Activated CD4-positive, alpha-beta T cell treated with anti-CD3 and anti-CD28 coated beads, Interleukin-10, Interleukin-2, amounts not matched to agents 100 ng/mL and 50 ng/mL, durations not matched to agents 16 hours and 8 hours (primary cell): ENCODE data around the gene NYAP1.
A peak's percentile ranks its signal among the peaks of the same experiment; 100 is the strongest.
"Not testable (repeated sequence)": the region's sequence is repeated elsewhere in the genome, so short reads cannot be mapped to it uniquely, and the experiment has no call there.

Experiments
- DNase-seq: peaks from one replicate; pipeline ENCODE4 v3.0.0-alpha.2; 2020

NYAP1 gene

GRCh38 chr7:100483722-100484672, at the start of gene NYAP1:
Gene NYAP1 (plus strand): TSS chr7:100483927. CDS start chr7:100485312, 1,385 bp downstream.
- DNase-seq = peak; percentile 36

GRCh38 chr7:100434297-100435144, 49.2 kb upstream of the NYAP1 start:
- no peak for DNase-seq

GRCh38 chr7:100435401-100436304, 48.1 kb upstream of the NYAP1 start:
- DNase-seq = peak; percentile 59

- no peak for DNase-seq
These were observed 46.3 kb upstream of the NYAP1 start for GRCh38 chr7:100437150-100438100.

DNA sequence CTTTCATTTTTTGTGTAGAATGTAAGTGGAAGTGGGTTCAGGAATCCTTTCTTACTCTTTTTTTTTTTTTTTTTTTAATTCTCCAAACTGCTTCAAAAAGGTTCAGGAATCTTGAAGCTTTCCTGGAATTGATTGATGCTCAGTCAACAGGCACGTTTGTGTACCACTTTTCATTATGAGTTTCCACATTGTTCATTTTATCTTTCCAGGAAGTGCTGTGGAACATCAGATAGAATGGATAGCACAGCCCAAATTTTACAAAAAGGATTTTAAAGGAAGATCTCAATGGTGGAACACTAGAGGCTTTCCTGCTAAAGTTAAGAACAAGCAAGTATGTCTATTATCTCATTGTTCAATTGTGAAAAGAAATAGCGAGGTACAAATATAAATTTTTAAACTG, 45.6 kb upstream of the NYAP1 start:
- no peak for DNase-seq

GRCh38 chr7:100438731-100439130, 45.0 kb upstream of the NYAP1 start:
- DNase-seq = not testable (repeated sequence)

GRCh38 chr7:100439244-100439643, 44.5 kb upstream of the NYAP1 start:
- not testable (repeated sequence) for DNase-seq

- DNase-seq = no peak
These were observed 41.8 kb upstream of the NYAP1 start for GRCh38 chr7:100441641-100442535.

DNA sequence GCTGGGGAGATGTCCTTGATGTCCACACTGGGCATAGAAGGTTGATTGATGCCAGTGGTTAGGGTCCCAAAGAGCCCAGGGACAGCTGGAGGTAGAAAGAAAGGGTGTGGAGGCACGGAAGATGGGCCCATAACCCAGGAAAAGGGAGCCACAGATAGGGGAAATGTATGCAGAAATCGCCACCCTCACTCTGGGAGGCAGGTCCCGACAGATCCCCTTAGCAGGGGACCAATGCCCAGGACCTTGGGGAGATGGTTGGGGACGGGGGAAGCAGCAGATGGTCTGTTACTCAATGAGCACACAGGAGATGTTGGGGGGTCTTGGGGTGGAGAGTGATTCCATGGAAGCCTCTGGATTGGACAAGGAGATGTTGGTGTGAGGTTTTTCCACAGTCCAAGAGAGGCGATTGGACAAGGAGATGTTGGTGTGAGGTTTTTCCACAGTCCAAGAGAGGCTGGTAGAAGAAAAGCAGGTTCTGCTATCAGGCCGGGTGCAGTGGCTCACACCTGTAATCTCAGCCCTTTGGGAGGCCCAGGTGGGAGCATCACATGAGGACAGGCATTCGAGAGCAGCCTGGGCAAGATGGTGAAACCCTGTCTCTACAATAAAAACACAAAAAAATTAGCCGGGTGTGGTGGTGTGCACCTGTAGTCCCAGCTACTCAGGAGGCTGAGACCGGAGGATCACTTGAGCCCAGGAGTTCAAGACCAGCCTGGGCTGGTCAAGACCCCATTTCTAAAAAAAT, 40.5 kb upstream of the NYAP1 start:
- no peak for DNase-seq

DNA sequence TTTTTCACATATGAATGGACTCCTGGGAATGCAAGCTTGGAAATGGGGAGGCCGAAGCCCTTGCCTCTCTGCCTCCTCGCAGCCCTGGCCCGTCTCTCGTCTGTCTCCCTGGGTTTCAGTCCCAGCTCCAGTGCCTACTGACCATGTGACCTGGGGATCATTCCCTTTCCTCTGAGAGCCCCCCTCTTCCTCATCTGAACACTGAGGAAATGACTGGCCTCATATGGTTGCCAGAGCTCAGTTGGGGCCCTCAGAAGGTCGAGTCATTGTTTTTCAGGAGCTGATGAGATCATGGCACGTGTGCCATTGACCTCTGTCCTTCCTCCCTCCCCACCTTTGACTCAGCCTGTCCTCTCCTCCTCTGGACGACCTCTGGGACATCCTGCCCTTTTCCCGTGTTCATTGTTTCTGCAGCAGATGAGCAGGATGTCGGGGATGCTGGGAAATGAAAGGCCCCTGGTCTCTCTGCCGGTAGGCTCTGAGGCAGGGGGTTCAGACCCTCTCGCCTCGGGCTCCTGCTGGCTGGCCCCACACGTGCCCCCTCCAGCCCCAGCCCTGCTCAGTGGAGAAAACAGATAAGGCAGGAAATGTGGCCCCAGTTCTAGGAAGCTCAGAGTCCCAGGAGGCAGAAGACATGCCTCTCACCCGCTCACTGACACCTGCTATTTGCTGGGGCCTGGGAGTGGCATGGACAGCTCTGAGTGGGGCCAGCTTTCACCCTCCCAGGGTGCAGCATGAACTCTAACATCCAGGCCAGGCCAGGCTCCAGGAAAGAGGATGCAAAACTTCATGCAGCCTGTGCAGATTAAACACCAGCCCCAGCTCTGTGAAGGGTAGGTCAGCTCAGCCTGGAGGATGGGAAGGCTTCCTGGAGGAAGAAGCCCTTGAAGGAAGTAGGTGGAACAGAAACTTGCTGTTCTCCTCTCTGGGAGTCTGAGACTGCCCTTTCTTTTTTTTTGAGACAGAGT, 39.1 kb upstream of the NYAP1 start:
- DNase-seq = no peak

DNA sequence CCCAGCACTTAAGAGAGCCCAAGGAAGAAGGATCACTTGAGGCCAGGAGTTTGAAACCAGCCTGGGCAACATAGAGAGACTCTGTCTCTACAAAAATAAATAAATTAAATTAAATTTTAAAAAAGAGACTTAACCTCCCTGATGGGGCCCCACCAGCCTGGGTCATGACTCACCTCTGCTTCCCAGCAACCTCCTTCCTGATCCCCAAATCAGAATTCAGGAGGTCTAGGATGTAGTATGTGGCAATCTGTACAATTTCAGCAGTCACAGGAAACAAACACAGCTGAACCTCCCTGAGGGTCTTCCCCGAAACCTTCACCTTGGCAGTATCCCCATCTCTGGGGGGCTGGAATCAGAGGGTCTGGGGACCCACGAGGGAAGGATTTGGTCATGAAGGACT, 37.7 kb upstream of the NYAP1 start:
- no peak for DNase-seq

DNA sequence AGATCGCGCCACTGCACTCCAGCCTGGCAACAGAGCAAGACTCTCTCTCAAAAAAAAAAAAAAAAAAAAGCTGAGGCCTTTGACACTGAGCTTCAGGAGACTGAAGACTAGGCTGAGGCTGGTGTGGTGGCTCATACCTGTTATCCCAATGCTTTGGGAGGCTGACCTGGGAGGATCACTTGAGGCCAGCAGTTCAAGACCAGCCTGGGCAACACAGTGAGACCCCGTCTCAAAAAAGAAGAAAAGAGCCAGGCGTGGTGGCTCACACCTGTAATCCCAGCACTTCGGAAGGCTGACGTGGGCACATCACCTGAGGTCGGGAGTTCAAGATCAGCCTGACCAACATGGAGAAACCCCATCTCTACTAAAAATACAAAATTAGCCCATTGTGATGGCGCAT, 36.4 kb upstream of the NYAP1 start:
- not testable (repeated sequence) for DNase-seq

- no peak for DNase-seq
These were observed 34.4 kb upstream of the NYAP1 start for GRCh38 chr7:100449190-100449795.

DNA sequence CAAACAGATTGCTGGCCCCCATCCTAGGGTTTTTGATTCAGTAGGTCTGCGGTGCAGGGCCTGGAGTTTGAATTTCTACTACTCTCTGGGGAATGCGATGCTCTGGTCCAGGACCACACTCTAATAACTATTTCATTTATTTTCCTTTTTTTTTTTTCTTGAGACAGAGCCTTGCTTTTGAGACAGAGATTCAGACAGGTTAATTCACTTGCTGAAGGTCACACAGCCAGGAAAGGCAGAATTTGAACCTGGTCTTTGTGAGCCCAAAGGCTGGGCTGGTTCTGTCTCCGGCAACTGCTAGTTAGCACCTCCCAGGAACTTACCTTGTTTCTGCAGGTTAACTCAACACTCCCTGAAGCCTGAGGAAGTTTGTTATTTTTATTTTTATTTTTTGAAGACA, 31.2 kb upstream of the NYAP1 start:
- DNase-seq = no peak

GRCh38 chr7:100453854-100454253, 29.9 kb upstream of the NYAP1 start:
- DNase-seq = not testable (repeated sequence)

DNA sequence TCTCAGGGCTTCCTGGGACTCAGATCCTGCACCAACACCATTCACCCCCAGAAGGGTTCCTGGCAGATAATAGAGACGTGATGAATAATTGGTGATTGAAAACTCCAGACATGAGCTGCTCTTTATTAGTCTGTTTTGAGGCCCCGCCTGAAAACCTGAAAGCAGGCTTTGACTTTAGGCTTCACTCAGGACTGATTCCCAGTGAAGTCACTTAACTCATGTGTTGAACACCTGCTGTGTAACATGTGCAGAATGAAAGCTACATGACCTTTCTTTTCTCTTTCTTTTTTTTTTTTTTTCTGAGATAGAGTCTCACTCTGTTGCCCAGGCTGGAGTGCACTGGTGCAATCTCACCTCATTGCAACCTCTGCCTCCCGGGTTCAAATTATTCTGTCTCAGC, 28.5 kb upstream of the NYAP1 start:
- no peak for DNase-seq

- DNase-seq = no peak
These were observed 27.2 kb upstream of the NYAP1 start for GRCh38 chr7:100456562-100456961.

GRCh38 chr7:100457033-100457432, 26.7 kb upstream of the NYAP1 start:
- DNase-seq = no peak
